ENCODE results near the gene FBXW2. TPM values are rescaled to one million over a fixed set of nuclear protein-coding genes. Genes with fewer than 3 reads are reported as not detected.

The FBXW2 gene
- total RNA-seq, 1 experiment from 2014 or later, result 68.5 TPM

DNA sequence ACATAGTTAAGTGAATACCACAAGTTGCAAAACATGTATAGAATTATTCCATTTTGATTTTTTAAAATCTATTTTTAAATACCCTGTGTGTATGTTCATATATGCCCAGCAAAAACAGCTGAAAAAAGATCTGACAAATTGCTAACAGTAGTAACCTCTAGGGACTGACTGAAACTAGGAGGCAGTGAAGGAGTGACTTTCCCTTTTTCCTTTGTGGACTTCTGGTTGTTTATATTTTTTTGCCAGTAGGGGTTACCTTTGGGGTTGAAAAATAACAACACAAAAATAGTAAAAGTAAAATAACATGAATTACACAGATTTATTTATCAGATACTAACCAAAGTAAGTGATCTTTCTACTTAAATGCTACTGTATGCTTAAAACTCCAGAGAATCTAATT lies 81.9 kb downstream of the FBXW2 start:
- TF ChIP-seq EZH2 (IDR thresholded peaks at IDR 0.05; ENCODE audit: borderline replicate concordance, low read depth, low read length, poor library complexity, severe bottlenecking) (no peak), CTCF (conservative IDR thresholded peaks at IDR 0.05; ENCODE audit: low read depth, low read length) (no peak; the same call in 1 of the 2 replicates)

DNA sequence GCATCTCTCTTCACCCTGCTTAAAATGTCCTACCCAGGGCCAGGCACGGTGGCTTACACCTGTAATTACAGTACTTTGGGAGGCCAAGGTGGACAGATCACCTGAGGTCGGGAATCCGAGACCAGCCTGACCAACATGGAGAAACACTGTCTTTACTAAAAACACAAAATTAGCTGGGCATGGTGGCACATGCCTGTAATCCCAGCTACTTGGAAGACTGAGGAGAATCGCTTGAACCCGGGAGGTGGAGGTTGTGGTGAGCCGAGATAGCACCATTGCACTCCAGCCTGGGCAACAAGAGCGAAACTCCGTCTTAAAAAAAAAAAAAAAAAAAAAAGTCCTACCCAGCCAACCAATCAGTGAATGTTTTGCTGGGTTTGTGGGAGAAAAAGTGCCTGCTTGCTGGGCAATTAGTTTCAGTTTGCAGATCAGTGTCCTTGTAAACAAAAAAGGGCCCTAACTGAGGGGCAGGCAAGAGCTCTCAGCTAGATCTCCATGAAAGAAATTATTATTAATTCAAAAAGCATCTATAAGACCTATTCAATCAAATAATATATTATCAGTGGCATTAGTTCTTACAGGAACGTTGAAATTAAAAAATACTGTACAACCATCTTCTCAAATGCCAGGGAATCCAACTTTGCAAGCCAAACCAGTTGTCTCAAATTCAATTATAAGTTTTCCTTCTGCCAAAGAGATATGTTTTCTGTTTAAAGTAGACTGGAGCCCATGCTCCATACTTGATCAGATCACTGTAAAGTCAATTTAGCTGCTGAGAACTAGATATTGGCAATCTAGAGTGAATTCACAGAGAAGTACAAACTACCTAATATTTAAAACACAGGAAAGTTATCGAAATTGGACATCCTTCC lies 82.9 kb downstream of the FBXW2 start:
- DNase-seq (ENCODE audit: low spot score), result peak; percentile 86
- ChIA-PET POLR2A (ENCODE audit: low non-redundant PET) (interaction anchor here (0.7 kb wide), 1 partner anchor 63 kb away, joined by 5 read pairs; no protein-coding TSS in a partner anchor), CTCF (no interaction called here)
- H3K36me3 ChIP-seq (ENCODE audit: insufficient read depth, low read length, poor library complexity, severe bottlenecking), result no peaks in the 10 kb centered on the region
- peak overlapping the region; percentile 26 for H3K27ac ChIP-seq (ENCODE audit: low read depth, low read length, poor library complexity, severe bottlenecking)
- intact Hi-C loops (cut with micrococcal nuclease; ENCODE audit: unreplicated experiment), result loop anchor here (5.0 kb wide), 1 partner anchor 88 kb away; no protein-coding TSS in a partner anchor
- peak overlapping the region; percentile 78 for H3K4me3 ChIP-seq (ENCODE audit: low read depth, low read length, poor library complexity, severe bottlenecking)
- TF ChIP-seq CTCF (conservative IDR thresholded peaks at IDR 0.05; ENCODE audit: low read depth, low read length) (no peak), EZH2 (IDR thresholded peaks at IDR 0.05; ENCODE audit: borderline replicate concordance, low read depth, low read length, poor library complexity, severe bottlenecking) (no peak)
- H3K4me1 ChIP-seq (ENCODE audit: insufficient read depth, low read length, poor library complexity, severe bottlenecking), result peaks cover 37% of the 10 kb centered on the region
- no TSS peak for BruUV-seq (replicated peaks)
- H3K9me3 ChIP-seq (ENCODE audit: low read depth, low read length, poor library complexity, severe bottlenecking), result no peaks in the 10 kb centered on the region
- no peaks in the 10 kb centered on the region for H3K27me3 ChIP-seq (replicated peaks; ENCODE audit: insufficient read depth, low read depth, low read length, poor library complexity)

More for the DNA sequence above, 81.9 kb downstream of the FBXW2 start:
- no peaks in the 10 kb centered on the region for H3K9me3 ChIP-seq (ENCODE audit: low read depth, low read length, poor library complexity, severe bottlenecking)
- intact Hi-C loops (cut with micrococcal nuclease; ENCODE audit: unreplicated experiment), result loop anchor here (5.0 kb wide), 1 partner anchor 89 kb away; no protein-coding TSS in a partner anchor
- no TSS peak for BruUV-seq (replicated peaks)
- CTCF ChIA-PET, result no interaction called here
- H3K4me1 ChIP-seq (ENCODE audit: insufficient read depth, low read length, poor library complexity, severe bottlenecking), result peaks cover 44% of the 10 kb centered on the region
- peak overlapping the region; percentile 26 for H3K27ac ChIP-seq (ENCODE audit: low read depth, low read length, poor library complexity, severe bottlenecking)
- POLR2A ChIA-PET (ENCODE audit: low non-redundant PET), result interaction anchor here (0.6 kb wide), 1 partner anchor 639 kb away, joined by 4 read pairs; no protein-coding TSS in a partner anchor
- no peak for DNase-seq (ENCODE audit: low spot score)
- no peaks in the 10 kb centered on the region for H3K27me3 ChIP-seq (replicated peaks; ENCODE audit: insufficient read depth, low read depth, low read length, poor library complexity)
- H3K4me3 ChIP-seq (ENCODE audit: low read depth, low read length, poor library complexity, severe bottlenecking), result peak overlapping the region; percentile 78
- no peaks in the 10 kb centered on the region for H3K36me3 ChIP-seq (ENCODE audit: insufficient read depth, low read length, poor library complexity, severe bottlenecking)

GRCh38 chr9:120708526-120709224 lies 84.5 kb downstream of the FBXW2 start:
- Histone ChIP-seq H3K27ac (ENCODE audit: low read depth, low read length, poor library complexity, severe bottlenecking) (no peak overlapping the region), H3K4me1 (ENCODE audit: insufficient read depth, low read length, poor library complexity, severe bottlenecking) (peaks cover 31% of the 10 kb centered on the region), H3K27me3 (replicated peaks; ENCODE audit: insufficient read depth, low read depth, low read length, poor library complexity) (no peaks in the 10 kb centered on the region), H3K36me3 (ENCODE audit: insufficient read depth, low read length, poor library complexity, severe bottlenecking) (no peaks in the 10 kb centered on the region), H3K9me3 (ENCODE audit: low read depth, low read length, poor library complexity, severe bottlenecking) (no peaks in the 10 kb centered on the region), H3K4me3 (ENCODE audit: low read depth, low read length, poor library complexity, severe bottlenecking) (no peak overlapping the region)
- POLR2A ChIA-PET (ENCODE audit: low non-redundant PET), result no interaction called here
- DNase-seq (ENCODE audit: low spot score), result no peak
- CTCF ChIA-PET, result no interaction called here
- TF ChIP-seq EZH2 (IDR thresholded peaks at IDR 0.05; ENCODE audit: borderline replicate concordance, low read depth, low read length, poor library complexity, severe bottlenecking) (no peak), CTCF (conservative IDR thresholded peaks at IDR 0.05; ENCODE audit: low read depth, low read length) (no peak)
- BruUV-seq (replicated peaks), result no TSS peak
- intact Hi-C loops (cut with micrococcal nuclease; ENCODE audit: unreplicated experiment), result no loop called here
